Tibial nerve (tissue), 4 donors: Measurements from ENCODE around the gene CISTR.

ENCODE experiments used
- CTCF ChIP-seq, 5 experiments: fragments of 200-600 bp in 3 of 5; fragments of 450-650 bp in 2 of 5; sonication (generic) in 3 of 5; IDR thresholded peaks; one replicate each; pipeline ENCODE4 v1.5.1; 2016 to 2019; ENCODE audit warnings: antibody characterized with exemption in 5 of 5, mild to moderate bottlenecking in 3 of 5, moderate library complexity in 2 of 5
- EP300 ChIP-seq, 2 donors: sonication (generic); formaldehyde crosslinking; IDR thresholded peaks; one replicate each; pipeline ENCODE4 v1.6.1; 2017; ENCODE audit warnings: antibody characterized with exemption in 2 of 2, mild to moderate bottlenecking in 1 of 2
- POLR2A ChIP-seq, 2 donors: fragments of 450-650 bp; IDR thresholded peaks; one replicate each; pipeline ENCODE4 v1.6.1; 2017; ENCODE audit warnings: antibody characterized with exemption in 2 of 2, mild to moderate bottlenecking in 2 of 2, moderate library complexity in 2 of 2

GRCh38 chr12:53740130-53740491, 11.7 kb downstream of the CISTR start:
- TF ChIP-seq EP300 (IDR thresholded peaks at IDR 0.05) (no peak), CTCF (IDR thresholded peaks at IDR 0.05) (no peak), POLR2A (IDR thresholded peaks at IDR 0.05) (no peak)
